Endothelial cell of umbilical vein (primary cell): ENCODE measurements around the gene SLC6A7. TPM values are rescaled to one million over a fixed set of nuclear protein-coding genes. Genes with fewer than 3 reads are reported as not detected.

ENCODE experiments used
- BruUV-seq: library from RNA; stranded (reverse); fragments of 400-500 nt; replicated peaks from 2 replicates; lab custom pipeline; 2021; lab: Mats Ljungman, UMichigan
- CTCF ChIA-PET: fragments of 300-600, 350-600 bp; sonication (Branson Sonifier 250); formaldehyde crosslinking; loops from one replicate; lab custom pipeline; 2021; ENCODE audit warnings: antibody characterized with exemption, inconsistent platforms; lab: Charles Lee
- POLR2A ChIA-PET: fragments of 300-600, 350-600 bp; sonication (Branson Sonifier 250); formaldehyde crosslinking; loops from one replicate; lab custom pipeline; 2021; ENCODE audit warnings: antibody characterized with exemption, inconsistent platforms; lab: Charles Lee
- DNase-seq: peaks from one replicate; pipeline ENCODE4 v3.0.0-alpha.2; 2011; ENCODE audit warnings: low read depth, low spot score
- FAIRE-seq: peaks from 2 replicates; lab custom pipeline; 2011; peaks lifted over from hg19 to GRCh38; lab: Jason Lieb, UNC
- H2AFZ ChIP-seq: 2 replicates; pipeline ENCODE4 v1.6.0; 2012; ENCODE audit warnings: low read depth, low read length, control low read depth, inconsistent platforms
- H3K27ac ChIP-seq: 2 replicates; pipeline ENCODE4 v1.5.1; 2011; ENCODE audit warnings: low read depth, mild to moderate bottlenecking, control low read depth, low read length, moderate library complexity; ENCODE audit not compliant: insufficient read depth
- H3K27me3 ChIP-seq, 2 experiments: 2 replicates each; pipeline versions ENCODE4 v1.6.0 to v1.6.1; 2011; ENCODE audit warnings: low read length in 2 of 2, mixed read lengths in 1 of 2; ENCODE audit not compliant: control insufficient read depth in 2 of 2, insufficient read depth in 2 of 2
- H3K36me3 ChIP-seq, 2 experiments: 2 replicates in 1 of 2; 3 replicates in 1 of 2; pipeline ENCODE4 v1.5.1; 2011; ENCODE audit warnings: low read length in 2 of 2, mild to moderate bottlenecking in 1 of 2, moderate library complexity in 1 of 2; ENCODE audit not compliant: control insufficient read depth in 2 of 2, insufficient read depth in 2 of 2; ENCODE audit errors: extremely low read depth in 1 of 2
- H3K4me1 ChIP-seq: 3 replicates; pipeline ENCODE4 v1.5.1; 2011; ENCODE audit warnings: mild to moderate bottlenecking, low read length; ENCODE audit not compliant: control insufficient read depth, insufficient read depth; ENCODE audit errors: extremely low read depth
- H3K4me2 ChIP-seq: 2 replicates; pipeline ENCODE4 v1.6.1; 2011; ENCODE audit warnings: low read length, control low read depth, mixed read lengths; ENCODE audit not compliant: insufficient read depth
- H3K4me3 ChIP-seq, 3 experiments: fragments of 200-600 bp in 1 of 3; sonication (generic), shearing (Covaris generic) in 1 of 3; replicated peaks in 1 of 3; 2 replicates each; pipeline ENCODE4 v1.5.1; 2011 to 2016; ENCODE audit warnings: control low read depth in 3 of 3, low read length in 3 of 3, mild to moderate bottlenecking in 2 of 3, inconsistent platforms in 1 of 3, low read depth in 1 of 3, moderate library complexity in 1 of 3; ENCODE audit not compliant: insufficient read depth in 1 of 3
- H3K79me2 ChIP-seq: 2 replicates; pipeline ENCODE4 v1.6.0; 2012; ENCODE audit warnings: low read length, inconsistent platforms; ENCODE audit not compliant: control insufficient read depth, insufficient read depth
- H3K9ac ChIP-seq: replicated peaks from 2 replicates; pipeline ENCODE3; 2011; ENCODE audit warnings: low read length, control low read depth; ENCODE audit not compliant: insufficient read depth; ENCODE audit errors: extremely low read depth
- H3K9me1 ChIP-seq: replicated peaks from 3 replicates; pipeline ENCODE4 v1.6.0; 2011; ENCODE audit warnings: mild to moderate bottlenecking, low read length; ENCODE audit not compliant: control insufficient read depth, insufficient read depth; ENCODE audit errors: extremely low read depth
- H3K9me3 ChIP-seq: replicated peaks from 2 replicates; pipeline ENCODE4 v1.5.1; 2012; ENCODE audit warnings: low read length, inconsistent platforms; ENCODE audit not compliant: control insufficient read depth, insufficient read depth
- H4K20me1 ChIP-seq: replicated peaks from 2 replicates; pipeline ENCODE3; 2011; ENCODE audit warnings: mild to moderate bottlenecking, low read length; ENCODE audit not compliant: control insufficient read depth, insufficient read depth; ENCODE audit errors: extremely low read depth
- EZH2 ChIP-seq: IDR thresholded peaks from 2 replicates; pipeline ENCODE4 v1.6.1; 2012; ENCODE audit warnings: borderline replicate concordance, low read depth, mild to moderate bottlenecking, moderate library complexity, low read length, inconsistent platforms; ENCODE audit not compliant: severe bottlenecking
- FOS ChIP-seq: IDR thresholded peaks from 2 replicates; pipeline ENCODE4 v1.6.1; 2011; ENCODE audit warnings: mild to moderate bottlenecking, low read length, moderate library complexity, borderline replicate concordance; ENCODE audit not compliant: insufficient read depth
- GATA2 ChIP-seq: IDR thresholded peaks from 2 replicates; pipeline ENCODE4 v1.7.0; 2011; ENCODE audit warnings: low read depth, mild to moderate bottlenecking, moderate library complexity, mixed read lengths, low read length; ENCODE audit not compliant: insufficient read length, insufficient read depth
- JUN ChIP-seq: IDR thresholded peaks from 2 replicates; pipeline ENCODE4 v1.6.1; 2011; ENCODE audit warnings: borderline replicate concordance, low read depth; ENCODE audit not compliant: insufficient read length, insufficient read depth
- MYC ChIP-seq: IDR thresholded peaks from one replicate; pipeline ENCODE4 v1.6.1; 2011; ENCODE audit warnings: mild to moderate bottlenecking, low read depth, low read length
- POLR2A ChIP-seq: IDR thresholded peaks from 2 replicates; pipeline ENCODE4 v1.6.1; 2012; ENCODE audit warnings: low read depth, mild to moderate bottlenecking, control low read depth, low read length
- POLR2AphosphoS5 ChIP-seq: IDR thresholded peaks from 2 replicates; pipeline ENCODE4 v1.6.1; 2012; ENCODE audit warnings: low read depth, mild to moderate bottlenecking, control low read depth, low read length, moderate library complexity; ENCODE audit not compliant: insufficient read depth
- dilution Hi-C: fragments of 300-500 bp; cut with MboI; formaldehyde crosslinking; loops from one replicate; pipeline ENCODE4 v1.15.0; 2019; ENCODE audit warnings: low sequenced_read_pairs; ENCODE audit not compliant: extremely low pct_ligation_motif_present
- intact Hi-C: fragments of 100-400 bp; cut with micrococcal nuclease; formaldehyde crosslinking; loops from one replicate; pipeline ENCODE4 v1.10.0; 2022
- polyA plus RNA-seq, 4 experiments: library from polyadenylated mRNA; depleted of rRNA in 3 of 4; stranded (reverse) in 3 of 4; unstranded in 1 of 4; fragments of >200 nt; gene quantifications; 2 replicates each; pipeline versions ENCODE4 v1.2.1 to v1.2.3, GENCODE V29; 2011 to 2012; ENCODE audit warnings: missing spikeins in 1 of 4
- total RNA-seq: library from RNA; stranded (reverse); gene quantifications from 2 replicates; pipeline ENCODE4 v1.2.3, GENCODE V29; 2021
- TF ChIP-seq, protein P1 (sequence below), 2 donors: IDR thresholded peaks; 1 replicate in 1 of 2; 2 replicates in 1 of 2; pipeline ENCODE4 v1.5.1; 2011; ENCODE audit warnings: low read length in 2 of 2, mild to moderate bottlenecking in 2 of 2, moderate library complexity in 2 of 2, control low read depth in 1 of 2, inconsistent platforms in 1 of 2, low read depth in 1 of 2; ENCODE audit not compliant: insufficient read depth in 1 of 2; ENCODE audit errors: extremely low read depth in 1 of 2
- TF ChIP-seq, protein P2 (sequence below): IDR thresholded peaks from 2 replicates; pipeline ENCODE4 v1.6.1; 2011; ENCODE audit not compliant: insufficient read depth, insufficient read length

The SLC6A7 gene
- total and polyA plus RNA-seq, 2 donors (not counting 3 experiments of a cell fraction or from before 2014, with no cell fraction given): not detected

GRCh38 chr5:150143350-150144245, 46.3 kb upstream of the SLC6A7 start:
- no peaks in the 10 kb centered on the region for H3K9me1 ChIP-seq
- H3K9me3 ChIP-seq: no peaks in the 10 kb centered on the region
- no peak for FAIRE-seq
- CTCF ChIA-PET: interaction anchor here (1.5 to 2.6 kb wide), 3 partner anchors 12 to 292 kb away, joined by 4 to 6 read pairs (median 4); partner anchors contain the start of gene PDGFRB
- no peak for DNase-seq
- H2AFZ ChIP-seq: no peak overlapping the region
- H3K4me2 ChIP-seq: no peak overlapping the region
- no TSS peak for BruUV-seq
- no peaks in the 10 kb centered on the region for H3K79me2 ChIP-seq
- no peak overlapping the region for H3K4me3 ChIP-seq
- no peak for TF ChIP-seq JUN
- TF ChIP-seq FOS: no peak
- TF ChIP-seq MYC: no peak
- TF ChIP-seq GATA2: no peak
- TF ChIP-seq, protein P1, sequence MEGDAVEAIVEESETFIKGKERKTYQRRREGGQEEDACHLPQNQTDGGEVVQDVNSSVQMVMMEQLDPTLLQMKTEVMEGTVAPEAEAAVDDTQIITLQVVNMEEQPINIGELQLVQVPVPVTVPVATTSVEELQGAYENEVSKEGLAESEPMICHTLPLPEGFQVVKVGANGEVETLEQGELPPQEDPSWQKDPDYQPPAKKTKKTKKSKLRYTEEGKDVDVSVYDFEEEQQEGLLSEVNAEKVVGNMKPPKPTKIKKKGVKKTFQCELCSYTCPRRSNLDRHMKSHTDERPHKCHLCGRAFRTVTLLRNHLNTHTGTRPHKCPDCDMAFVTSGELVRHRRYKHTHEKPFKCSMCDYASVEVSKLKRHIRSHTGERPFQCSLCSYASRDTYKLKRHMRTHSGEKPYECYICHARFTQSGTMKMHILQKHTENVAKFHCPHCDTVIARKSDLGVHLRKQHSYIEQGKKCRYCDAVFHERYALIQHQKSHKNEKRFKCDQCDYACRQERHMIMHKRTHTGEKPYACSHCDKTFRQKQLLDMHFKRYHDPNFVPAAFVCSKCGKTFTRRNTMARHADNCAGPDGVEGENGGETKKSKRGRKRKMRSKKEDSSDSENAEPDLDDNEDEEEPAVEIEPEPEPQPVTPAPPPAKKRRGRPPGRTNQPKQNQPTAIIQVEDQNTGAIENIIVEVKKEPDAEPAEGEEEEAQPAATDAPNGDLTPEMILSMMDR (IDR thresholded peaks at IDR 0.05; ENCODE audit: extremely low read depth in 1 of 2, insufficient read depth in 1 of 2, low read depth in 1 of 2, low read length in 2 of 2): no peak
- TF ChIP-seq, protein P2, sequence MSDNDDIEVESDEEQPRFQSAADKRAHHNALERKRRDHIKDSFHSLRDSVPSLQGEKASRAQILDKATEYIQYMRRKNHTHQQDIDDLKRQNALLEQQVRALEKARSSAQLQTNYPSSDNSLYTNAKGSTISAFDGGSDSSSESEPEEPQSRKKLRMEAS: no peak
- no peak for TF ChIP-seq EZH2
- TF ChIP-seq POLR2AphosphoS5: no peak
- TF ChIP-seq POLR2A: no peak
- peaks cover 12% of the 10 kb centered on the region for H3K4me1 ChIP-seq
- no peak overlapping the region for H3K27ac ChIP-seq
- H3K27me3 ChIP-seq: no peaks in the 10 kb centered on the region
- POLR2A ChIA-PET: no interaction called here
- dilution Hi-C loops: no loop called here
- intact Hi-C loops: no loop called here
- H3K36me3 ChIP-seq: no peaks in the 10 kb centered on the region
- no peak overlapping the region for H3K9ac ChIP-seq
- no peaks in the 10 kb centered on the region for H4K20me1 ChIP-seq
